ENCODE measurements around the gene MYORG.

- TF ChIP-seq EZH2 (IDR thresholded peaks at IDR 0.05; ENCODE audit: low read depth), result no peak
- TF ChIP-seq, protein P1, sequence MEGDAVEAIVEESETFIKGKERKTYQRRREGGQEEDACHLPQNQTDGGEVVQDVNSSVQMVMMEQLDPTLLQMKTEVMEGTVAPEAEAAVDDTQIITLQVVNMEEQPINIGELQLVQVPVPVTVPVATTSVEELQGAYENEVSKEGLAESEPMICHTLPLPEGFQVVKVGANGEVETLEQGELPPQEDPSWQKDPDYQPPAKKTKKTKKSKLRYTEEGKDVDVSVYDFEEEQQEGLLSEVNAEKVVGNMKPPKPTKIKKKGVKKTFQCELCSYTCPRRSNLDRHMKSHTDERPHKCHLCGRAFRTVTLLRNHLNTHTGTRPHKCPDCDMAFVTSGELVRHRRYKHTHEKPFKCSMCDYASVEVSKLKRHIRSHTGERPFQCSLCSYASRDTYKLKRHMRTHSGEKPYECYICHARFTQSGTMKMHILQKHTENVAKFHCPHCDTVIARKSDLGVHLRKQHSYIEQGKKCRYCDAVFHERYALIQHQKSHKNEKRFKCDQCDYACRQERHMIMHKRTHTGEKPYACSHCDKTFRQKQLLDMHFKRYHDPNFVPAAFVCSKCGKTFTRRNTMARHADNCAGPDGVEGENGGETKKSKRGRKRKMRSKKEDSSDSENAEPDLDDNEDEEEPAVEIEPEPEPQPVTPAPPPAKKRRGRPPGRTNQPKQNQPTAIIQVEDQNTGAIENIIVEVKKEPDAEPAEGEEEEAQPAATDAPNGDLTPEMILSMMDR (conservative IDR thresholded peaks at IDR 0.05), result no peak
These were observed 47.5 kb downstream of the MYORG start, which contains the start of the genes KIF24 and NUDT2 for GRCh38 chr9:34328987-34329832.

All from PC-9 (cell line).